IMR-90 (cell line): ENCODE data around the gene TMX2.

Experiments
- BHLHE40 ChIP-seq: fragments of 150-350 bp; IDR thresholded peaks from 2 replicates; pipeline ENCODE4 v1.6.1; 2016; ENCODE audit warnings: mild to moderate bottlenecking, low read depth, low read length
- CEBPB ChIP-seq: IDR thresholded peaks from 2 replicates; pipeline ENCODE4 v1.6.1; 2012; ENCODE audit warnings: low read depth, low read length, improper control_type of control experiment
- CTCF ChIP-seq: conservative IDR thresholded peaks from 2 replicates; pipeline ENCODE4 v1.5.1; 2012; ENCODE audit warnings: mild to moderate bottlenecking, low read depth, low read length, improper control_type of control experiment
- MAZ ChIP-seq: IDR thresholded peaks from 2 replicates; pipeline ENCODE4 v1.6.1; 2012; ENCODE audit warnings: low read depth, mild to moderate bottlenecking, low read length, improper control_type of control experiment, moderate library complexity, borderline replicate concordance
- POLR2A ChIP-seq: IDR thresholded peaks from 2 replicates; pipeline ENCODE4 v1.6.1; 2012; ENCODE audit warnings: mild to moderate bottlenecking, low read depth, low read length
- RCOR1 ChIP-seq: IDR thresholded peaks from 2 replicates; pipeline ENCODE4 v1.6.1; 2012; ENCODE audit warnings: mild to moderate bottlenecking, low read length, improper control_type of control experiment; ENCODE audit not compliant: insufficient replicate concordance
- RFX5 ChIP-seq: IDR thresholded peaks from 2 replicates; pipeline ENCODE4 v1.8.0; 2012; ENCODE audit warnings: low read depth, mild to moderate bottlenecking, low read length, moderate library complexity
- TF ChIP-seq, protein P1 (sequence below): fragments of 150-350 bp; IDR thresholded peaks from 2 replicates; pipeline ENCODE4 v1.6.1; 2017; ENCODE audit warnings: mild to moderate bottlenecking, antibody characterized with exemption, low read length, low read depth

- no peak for TF ChIP-seq CTCF
- no peak for TF ChIP-seq POLR2A
- TF ChIP-seq BHLHE40 = no peak
- TF ChIP-seq, protein P1, sequence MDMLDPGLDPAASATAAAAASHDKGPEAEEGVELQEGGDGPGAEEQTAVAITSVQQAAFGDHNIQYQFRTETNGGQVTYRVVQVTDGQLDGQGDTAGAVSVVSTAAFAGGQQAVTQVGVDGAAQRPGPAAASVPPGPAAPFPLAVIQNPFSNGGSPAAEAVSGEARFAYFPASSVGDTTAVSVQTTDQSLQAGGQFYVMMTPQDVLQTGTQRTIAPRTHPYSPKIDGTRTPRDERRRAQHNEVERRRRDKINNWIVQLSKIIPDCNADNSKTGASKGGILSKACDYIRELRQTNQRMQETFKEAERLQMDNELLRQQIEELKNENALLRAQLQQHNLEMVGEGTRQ = no peak
- TF ChIP-seq CEBPB = no peak
- TF ChIP-seq RFX5 = no peak
- TF ChIP-seq RCOR1 = no peak
- no peak for TF ChIP-seq MAZ
These were observed 50.0 kb downstream of the TMX2 start for GRCh38 chr11:57762235-57762861.
